SK-N-SH treated with all-trans-retinoic acid at 6 μM for 48 hours (cell line): Measurements from ENCODE around the gene CCL18.
"Not testable (repeated sequence)": the region's sequence is repeated elsewhere in the genome, so short reads cannot be mapped to it uniquely, and the experiment has no call there.

Experiments used
- ATAC-seq: fragments of 200-7000 bp; cut with Tn5 transposase; 3 replicates; pipeline ENCODE4 v1.9.1; 2020; ENCODE audit warnings: mild to moderate bottlenecking, moderate library complexity
- ARNTL ChIP-seq: fragments of 450-650 bp; formaldehyde crosslinking; IDR thresholded peaks from 2 replicates; pipeline ENCODE4 v1.5.0; 2020; ENCODE audit warnings: low read depth, mild to moderate bottlenecking, moderate library complexity, borderline replicate concordance
- BACH2 ChIP-seq: fragments of 250-450 bp; sonication (Bioruptor Pico); IDR thresholded peaks from 2 replicates; pipeline ENCODE4 v1.9.0; 2021; ENCODE audit warnings: mild to moderate bottlenecking, borderline replicate concordance
- CSDC2 ChIP-seq: fragments of 250-450 bp; sonication (Bioruptor Pico); IDR thresholded peaks from 2 replicates; pipeline ENCODE4 v1.5.0; 2020; ENCODE audit warnings: mild to moderate bottlenecking, moderate library complexity
- ESRRG ChIP-seq: fragments of 250-450 bp; sonication (Bioruptor Pico); IDR thresholded peaks from 2 replicates; pipeline ENCODE4 v1.6.1; 2021; ENCODE audit warnings: mild to moderate bottlenecking
- GLIS3 ChIP-seq: fragments of 250-450 bp; sonication (Bioruptor Pico); IDR thresholded peaks from 2 replicates; pipeline ENCODE4 v1.5.0; 2020; ENCODE audit warnings: mild to moderate bottlenecking, moderate library complexity
- ISL1 ChIP-seq: fragments of 250-450 bp; sonication (Bioruptor Pico); IDR thresholded peaks from 2 replicates; pipeline ENCODE4 v2.1.2; 2022; ENCODE audit warnings: mild to moderate bottlenecking, moderate library complexity
- OSR1 ChIP-seq: fragments of 250-450 bp; sonication (Bioruptor Pico); IDR thresholded peaks from 2 replicates; pipeline ENCODE4 v1.8.0; 2022; ENCODE audit warnings: moderate library complexity, mild to moderate bottlenecking, inconsistent platforms
- SNAI2 ChIP-seq: fragments of 250-450 bp; sonication (Bioruptor Pico); IDR thresholded peaks from 2 replicates; pipeline ENCODE4 v1.5.0; 2020; ENCODE audit warnings: mild to moderate bottlenecking, moderate library complexity
- TCF4 ChIP-seq: fragments of 250-450 bp; sonication (Bioruptor Pico); IDR thresholded peaks from 2 replicates; pipeline ENCODE4 v1.8.0; 2021; ENCODE audit warnings: mild to moderate bottlenecking, moderate library complexity, borderline replicate concordance
- TOX ChIP-seq: fragments of 250-450 bp; sonication (Bioruptor Pico); IDR thresholded peaks from 2 replicates; pipeline ENCODE4 v1.8.0; 2021; ENCODE audit warnings: mild to moderate bottlenecking, moderate library complexity, borderline replicate concordance
- TSHZ2 ChIP-seq: fragments of 250-450 bp; sonication (Bioruptor Pico); IDR thresholded peaks from 2 replicates; pipeline ENCODE4 v1.5.0; 2020; ENCODE audit warnings: mild to moderate bottlenecking, moderate library complexity
- ZC3H10 ChIP-seq: fragments of 250-450 bp; sonication (Bioruptor Pico); IDR thresholded peaks from 2 replicates; pipeline ENCODE4 v1.5.1; 2021; ENCODE audit warnings: mild to moderate bottlenecking, moderate library complexity
- ZFP3 ChIP-seq: fragments of 250-450 bp; sonication (Bioruptor Pico); IDR thresholded peaks from 2 replicates; pipeline ENCODE4 v1.5.0; 2020; ENCODE audit warnings: mild to moderate bottlenecking, moderate library complexity
- ZFP30 ChIP-seq: fragments of 450-650 bp; formaldehyde crosslinking; IDR thresholded peaks from 2 replicates; pipeline ENCODE4 v1.5.0; 2022; ENCODE audit warnings: mild to moderate bottlenecking, moderate library complexity
- ZNF565 ChIP-seq: fragments of 450-650 bp; formaldehyde crosslinking; conservative IDR thresholded peaks from 2 replicates; pipeline ENCODE4 v1.5.0; 2020; ENCODE audit warnings: low read depth, mild to moderate bottlenecking, moderate library complexity
- ZNF70 ChIP-seq: fragments of 450-650 bp; formaldehyde crosslinking; IDR thresholded peaks from 2 replicates; pipeline ENCODE4 v1.5.0; 2020; ENCODE audit warnings: mild to moderate bottlenecking, moderate library complexity
- ZNF8 ChIP-seq: fragments of 450-650 bp; formaldehyde crosslinking; IDR thresholded peaks from 2 replicates; pipeline ENCODE4 v1.5.0; 2020; ENCODE audit warnings: mild to moderate bottlenecking, moderate library complexity
- TF ChIP-seq, protein P1 (sequence below): fragments of 250-450 bp; sonication (Bioruptor Pico); IDR thresholded peaks from 2 replicates; pipeline ENCODE4 v1.5.1; 2021; ENCODE audit warnings: mild to moderate bottlenecking, moderate library complexity
- TF ChIP-seq, protein P2 (sequence below): fragments of 250-450 bp; sonication (Bioruptor Pico); IDR thresholded peaks from 2 replicates; pipeline ENCODE4 v1.8.0; 2021; ENCODE audit warnings: low read depth, mild to moderate bottlenecking, moderate library complexity, borderline replicate concordance
- TF ChIP-seq, protein P3 (sequence below): fragments of 250-450 bp; sonication (Bioruptor Pico); IDR thresholded peaks from 2 replicates; pipeline ENCODE4 v1.8.0; 2020; ENCODE audit warnings: mild to moderate bottlenecking, moderate library complexity, borderline replicate concordance
- TF ChIP-seq, protein P4 (sequence below): fragments of 250-450 bp; sonication (Bioruptor Pico); IDR thresholded peaks from 2 replicates; pipeline ENCODE4 v1.5.1; 2020; ENCODE audit warnings: low read depth, mild to moderate bottlenecking, moderate library complexity

Gene CCL18, protein sequence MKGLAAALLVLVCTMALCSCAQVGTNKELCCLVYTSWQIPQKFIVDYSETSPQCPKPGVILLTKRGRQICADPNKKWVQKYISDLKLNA

GRCh38 chr17:36063786-36064541, at the start of gene CCL18:
CCL18 (plus strand) TSS chr17:36064272; CDS start chr17:36064343, 71 bp downstream.
- ATAC-seq: no peak
- TF ChIP-seq BACH2 (CRISPR knock-in tag) (no peak), SNAI2 (no peak), ISL1 (no peak), TOX (CRISPR knock-in tag) (no peak), ZNF8 (CRISPR knock-in tag) (no peak), ZNF565 (no peak), TSHZ2 (CRISPR knock-in tag) (no peak), OSR1 (CRISPR knock-in tag) (no peak), GLIS3 (CRISPR knock-in tag) (no peak), ZC3H10 (no peak), ZFP30 (CRISPR knock-in tag) (no peak), ZFP3 (CRISPR knock-in tag) (no peak), ZNF70 (no peak), TCF4 (no peak), CSDC2 (CRISPR knock-in tag) (no peak)
- TF ChIP-seq, protein P1, sequence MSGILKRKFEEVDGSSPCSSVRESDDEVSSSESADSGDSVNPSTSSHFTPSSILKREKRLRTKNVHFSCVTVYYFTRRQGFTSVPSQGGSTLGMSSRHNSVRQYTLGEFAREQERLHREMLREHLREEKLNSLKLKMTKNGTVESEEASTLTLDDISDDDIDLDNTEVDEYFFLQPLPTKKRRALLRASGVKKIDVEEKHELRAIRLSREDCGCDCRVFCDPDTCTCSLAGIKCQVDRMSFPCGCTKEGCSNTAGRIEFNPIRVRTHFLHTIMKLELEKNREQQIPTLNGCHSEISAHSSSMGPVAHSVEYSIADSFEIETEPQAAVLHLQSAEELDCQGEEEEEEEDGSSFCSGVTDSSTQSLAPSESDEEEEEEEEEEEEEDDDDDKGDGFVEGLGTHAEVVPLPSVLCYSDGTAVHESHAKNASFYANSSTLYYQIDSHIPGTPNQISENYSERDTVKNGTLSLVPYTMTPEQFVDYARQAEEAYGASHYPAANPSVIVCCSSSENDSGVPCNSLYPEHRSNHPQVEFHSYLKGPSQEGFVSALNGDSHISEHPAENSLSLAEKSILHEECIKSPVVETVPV (CRISPR knock-in tag): no peak
- TF ChIP-seq, protein P2, sequence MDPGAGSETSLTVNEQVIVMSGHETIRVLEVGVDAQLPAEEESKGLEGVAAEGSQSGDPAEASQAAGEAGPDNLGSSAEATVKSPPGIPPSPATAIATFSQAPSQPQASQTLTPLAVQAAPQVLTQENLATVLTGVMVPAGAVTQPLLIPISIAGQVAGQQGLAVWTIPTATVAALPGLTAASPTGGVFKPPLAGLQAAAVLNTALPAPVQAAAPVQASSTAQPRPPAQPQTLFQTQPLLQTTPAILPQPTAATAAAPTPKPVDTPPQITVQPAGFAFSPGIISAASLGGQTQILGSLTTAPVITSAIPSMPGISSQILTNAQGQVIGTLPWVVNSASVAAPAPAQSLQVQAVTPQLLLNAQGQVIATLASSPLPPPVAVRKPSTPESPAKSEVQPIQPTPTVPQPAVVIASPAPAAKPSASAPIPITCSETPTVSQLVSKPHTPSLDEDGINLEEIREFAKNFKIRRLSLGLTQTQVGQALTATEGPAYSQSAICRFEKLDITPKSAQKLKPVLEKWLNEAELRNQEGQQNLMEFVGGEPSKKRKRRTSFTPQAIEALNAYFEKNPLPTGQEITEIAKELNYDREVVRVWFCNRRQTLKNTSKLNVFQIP (CRISPR knock-in tag): no peak
- TF ChIP-seq, protein P3, sequence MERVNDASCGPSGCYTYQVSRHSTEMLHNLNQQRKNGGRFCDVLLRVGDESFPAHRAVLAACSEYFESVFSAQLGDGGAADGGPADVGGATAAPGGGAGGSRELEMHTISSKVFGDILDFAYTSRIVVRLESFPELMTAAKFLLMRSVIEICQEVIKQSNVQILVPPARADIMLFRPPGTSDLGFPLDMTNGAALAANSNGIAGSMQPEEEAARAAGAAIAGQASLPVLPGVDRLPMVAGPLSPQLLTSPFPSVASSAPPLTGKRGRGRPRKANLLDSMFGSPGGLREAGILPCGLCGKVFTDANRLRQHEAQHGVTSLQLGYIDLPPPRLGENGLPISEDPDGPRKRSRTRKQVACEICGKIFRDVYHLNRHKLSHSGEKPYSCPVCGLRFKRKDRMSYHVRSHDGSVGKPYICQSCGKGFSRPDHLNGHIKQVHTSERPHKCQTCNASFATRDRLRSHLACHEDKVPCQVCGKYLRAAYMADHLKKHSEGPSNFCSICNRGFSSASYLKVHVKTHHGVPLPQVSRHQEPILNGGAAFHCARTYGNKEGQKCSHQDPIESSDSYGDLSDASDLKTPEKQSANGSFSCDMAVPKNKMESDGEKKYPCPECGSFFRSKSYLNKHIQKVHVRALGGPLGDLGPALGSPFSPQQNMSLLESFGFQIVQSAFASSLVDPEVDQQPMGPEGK: no peak

GRCh38 chr17:36014946-36015345, 49.1 kb upstream of the CCL18 start:
- no peak for ATAC-seq
- no peak for TF ChIP-seq ESRRG (CRISPR knock-in tag)
- no peak for TF ChIP-seq ZNF8 (CRISPR knock-in tag)
- TF ChIP-seq, protein P4, sequence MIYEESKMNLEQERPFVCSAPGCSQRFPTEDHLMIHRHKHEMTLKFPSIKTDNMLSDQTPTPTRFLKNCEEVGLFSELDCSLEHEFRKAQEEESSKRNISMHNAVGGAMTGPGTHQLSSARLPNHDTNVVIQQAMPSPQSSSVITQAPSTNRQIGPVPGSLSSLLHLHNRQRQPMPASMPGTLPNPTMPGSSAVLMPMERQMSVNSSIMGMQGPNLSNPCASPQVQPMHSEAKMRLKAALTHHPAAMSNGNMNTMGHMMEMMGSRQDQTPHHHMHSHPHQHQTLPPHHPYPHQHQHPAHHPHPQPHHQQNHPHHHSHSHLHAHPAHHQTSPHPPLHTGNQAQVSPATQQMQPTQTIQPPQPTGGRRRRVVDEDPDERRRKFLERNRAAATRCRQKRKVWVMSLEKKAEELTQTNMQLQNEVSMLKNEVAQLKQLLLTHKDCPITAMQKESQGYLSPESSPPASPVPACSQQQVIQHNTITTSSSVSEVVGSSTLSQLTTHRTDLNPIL (CRISPR knock-in tag): no peak
- TF ChIP-seq ARNTL (CRISPR knock-in tag): no peak
- TF ChIP-seq ISL1: no peak
- no peak for TF ChIP-seq TOX (CRISPR knock-in tag)
- no peak for TF ChIP-seq ZNF70
- TF ChIP-seq ZNF565: no peak
- TF ChIP-seq SNAI2: no peak
- no peak for TF ChIP-seq ZFP3 (CRISPR knock-in tag)
- no peak for TF ChIP-seq ZFP30 (CRISPR knock-in tag)
- no peak for TF ChIP-seq TSHZ2 (CRISPR knock-in tag)
- no peak for TF ChIP-seq TCF4
- no peak for TF ChIP-seq GLIS3 (CRISPR knock-in tag)
- TF ChIP-seq, protein P2 (CRISPR knock-in tag): no peak
- TF ChIP-seq ZC3H10: no peak

DNA sequence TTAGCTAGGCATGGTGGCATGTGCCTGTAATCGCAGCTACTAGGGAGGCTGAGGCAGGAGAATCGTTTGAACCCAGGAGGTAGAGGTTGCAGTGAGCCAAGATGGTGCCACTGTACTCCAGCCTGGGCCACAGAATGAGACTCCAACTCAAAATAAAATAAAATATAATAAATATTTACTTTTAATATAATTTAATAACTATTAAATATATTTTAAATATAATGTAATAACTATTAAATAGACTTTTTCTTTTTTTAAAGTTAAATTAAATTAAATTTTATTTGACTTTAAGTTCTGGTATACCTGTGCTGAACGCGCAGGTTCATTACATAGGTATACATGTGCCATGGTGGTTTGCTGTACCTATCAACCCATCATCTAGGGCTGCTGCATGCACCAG, 48.2 kb upstream of the CCL18 start:
- ATAC-seq: not testable (repeated sequence)
